Measurements from ENCODE around the gene POLR2L. TPM values are rescaled to one million over a fixed set of nuclear protein-coding genes. Genes with fewer than 3 reads are reported as not detected.

The POLR2L gene
- total RNA-seq, 1 donor from 2014 or later: 106 TPM

DNA sequence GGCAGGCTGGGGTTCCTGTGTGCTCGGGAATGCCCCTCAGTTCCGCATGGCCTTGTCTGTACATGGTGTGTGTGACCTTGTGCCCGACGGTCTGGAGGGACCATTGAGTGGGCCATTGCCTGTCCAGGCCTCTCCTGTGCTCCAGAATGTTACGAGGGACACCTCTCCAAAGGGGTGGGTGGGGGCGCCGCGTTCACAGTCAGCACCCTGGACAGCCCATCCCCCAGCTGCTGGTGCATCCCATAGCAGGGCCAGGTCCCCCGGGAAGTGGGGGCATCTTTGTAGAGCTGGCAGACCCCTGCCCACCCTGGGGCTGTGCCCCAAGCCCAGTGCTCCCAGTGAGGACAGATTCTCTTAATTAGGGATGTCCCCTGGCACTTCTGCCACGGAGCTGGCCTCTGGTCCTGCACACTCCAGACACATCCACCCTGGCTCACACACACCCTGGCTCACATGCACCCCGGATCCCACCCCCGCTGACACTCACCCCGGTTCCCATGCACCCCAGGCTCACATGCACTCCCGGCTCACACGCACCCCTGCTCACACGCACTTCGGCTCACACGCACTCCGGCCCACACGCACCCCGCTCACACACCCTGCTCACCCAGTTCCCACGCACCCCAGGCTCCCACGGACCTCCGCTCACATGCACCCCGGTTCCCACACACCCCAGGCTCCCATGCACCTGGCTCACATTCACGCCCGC lies 15.9 kb upstream of the POLR2L start:
- DNase-seq (ENCODE audit: extremely low spot score, unreplicated experiment): no peak
- TF ChIP-seq, protein P1, sequence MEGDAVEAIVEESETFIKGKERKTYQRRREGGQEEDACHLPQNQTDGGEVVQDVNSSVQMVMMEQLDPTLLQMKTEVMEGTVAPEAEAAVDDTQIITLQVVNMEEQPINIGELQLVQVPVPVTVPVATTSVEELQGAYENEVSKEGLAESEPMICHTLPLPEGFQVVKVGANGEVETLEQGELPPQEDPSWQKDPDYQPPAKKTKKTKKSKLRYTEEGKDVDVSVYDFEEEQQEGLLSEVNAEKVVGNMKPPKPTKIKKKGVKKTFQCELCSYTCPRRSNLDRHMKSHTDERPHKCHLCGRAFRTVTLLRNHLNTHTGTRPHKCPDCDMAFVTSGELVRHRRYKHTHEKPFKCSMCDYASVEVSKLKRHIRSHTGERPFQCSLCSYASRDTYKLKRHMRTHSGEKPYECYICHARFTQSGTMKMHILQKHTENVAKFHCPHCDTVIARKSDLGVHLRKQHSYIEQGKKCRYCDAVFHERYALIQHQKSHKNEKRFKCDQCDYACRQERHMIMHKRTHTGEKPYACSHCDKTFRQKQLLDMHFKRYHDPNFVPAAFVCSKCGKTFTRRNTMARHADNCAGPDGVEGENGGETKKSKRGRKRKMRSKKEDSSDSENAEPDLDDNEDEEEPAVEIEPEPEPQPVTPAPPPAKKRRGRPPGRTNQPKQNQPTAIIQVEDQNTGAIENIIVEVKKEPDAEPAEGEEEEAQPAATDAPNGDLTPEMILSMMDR (conservative IDR thresholded peaks at IDR 0.05): no peak
- H3K4me1 Mint-ChIP-seq (ENCODE audit: unreplicated experiment): peaks cover 9% of the 10 kb centered on the region
- H3K27ac Mint-ChIP-seq: no peak overlapping the region
- H3K27me3 Mint-ChIP-seq: no peaks in the 10 kb centered on the region
- no peak overlapping the region for H3K4me3 Mint-ChIP-seq
- no peaks in the 10 kb centered on the region for H3K36me3 Mint-ChIP-seq
- no peaks in the 10 kb centered on the region for H3K9me3 Mint-ChIP-seq

DNA sequence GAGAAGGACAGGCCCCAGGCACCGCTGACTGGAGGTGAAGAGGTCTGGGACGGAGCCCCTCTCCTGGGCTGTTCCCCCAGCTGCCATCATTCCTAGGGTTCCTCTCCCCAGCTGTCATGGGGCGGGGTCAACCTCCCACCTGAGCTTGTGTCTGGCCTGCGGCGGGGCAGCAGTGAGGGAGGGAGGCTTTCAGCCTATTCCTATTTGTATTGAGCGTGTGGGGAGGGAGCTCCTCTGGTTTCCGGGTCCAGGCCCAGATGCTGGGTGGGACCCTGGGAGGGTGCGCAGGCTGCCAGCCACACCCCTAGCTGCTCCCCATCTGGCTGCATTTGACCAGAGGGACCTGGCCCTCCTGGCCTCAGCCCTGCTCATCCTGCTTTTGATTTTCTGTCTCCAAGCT lies 14.1 kb upstream of the POLR2L start:
- Mint-ChIP-seq H3K27me3 (peaks cover 3% of the 10 kb centered on the region), H3K27ac (no peak overlapping the region), H3K4me3 (no peak overlapping the region), H3K9me3 (no peaks in the 10 kb centered on the region), H3K4me1 (ENCODE audit: unreplicated experiment) (peaks cover 4% of the 10 kb centered on the region), H3K36me3 (no peaks in the 10 kb centered on the region)
- TF ChIP-seq, protein P1 (conservative IDR thresholded peaks at IDR 0.05): no peak
- no peak for DNase-seq (ENCODE audit: extremely low spot score, unreplicated experiment)

DNA sequence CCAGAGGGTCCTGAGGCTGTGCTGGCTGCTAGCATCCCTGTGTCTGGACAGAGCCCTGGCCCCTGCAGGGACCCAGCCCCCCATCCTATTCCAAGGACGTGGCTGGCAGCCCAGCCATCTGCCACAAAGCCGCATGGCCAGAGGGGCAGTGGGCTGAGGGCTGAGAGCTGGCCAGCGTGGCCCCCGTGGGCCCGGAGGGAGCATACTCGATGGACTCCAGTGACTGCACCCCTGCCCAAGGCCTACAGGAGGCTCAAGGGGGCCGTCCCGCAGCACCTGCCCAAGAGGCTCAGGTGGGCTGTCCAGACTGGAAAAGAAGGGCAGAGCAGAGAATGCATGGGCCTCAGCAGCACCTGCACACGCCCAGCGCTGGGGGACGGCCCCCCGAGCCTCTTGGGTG lies 13.5 kb upstream of the POLR2L start:
- peaks cover 4% of the 10 kb centered on the region for H3K4me1 Mint-ChIP-seq (ENCODE audit: unreplicated experiment)
- TF ChIP-seq, protein P1 (conservative IDR thresholded peaks at IDR 0.05): no peak
- no peak for DNase-seq (ENCODE audit: extremely low spot score, unreplicated experiment)
- no peak overlapping the region for H3K27ac Mint-ChIP-seq
- H3K36me3 Mint-ChIP-seq: no peaks in the 10 kb centered on the region
- peaks cover 3% of the 10 kb centered on the region for H3K27me3 Mint-ChIP-seq
- H3K4me3 Mint-ChIP-seq: no peak overlapping the region
- no peaks in the 10 kb centered on the region for H3K9me3 Mint-ChIP-seq

DNA sequence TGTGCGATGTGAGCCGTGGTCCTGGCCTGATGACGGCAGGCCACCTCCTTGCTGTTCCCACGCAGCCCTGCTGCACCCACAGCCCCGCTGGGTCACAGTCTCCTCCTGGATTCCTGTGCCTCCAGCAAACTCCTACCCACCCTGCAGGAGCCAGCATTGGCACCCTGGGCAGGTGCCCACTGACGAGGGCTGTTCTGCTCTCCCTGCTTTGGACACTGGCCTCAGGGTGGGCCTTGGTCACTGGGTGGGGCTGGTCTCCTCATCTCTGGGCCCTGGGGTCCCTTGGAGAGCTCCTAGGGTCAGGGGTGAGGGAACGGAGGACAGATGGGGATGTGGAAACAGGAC lies 13.0 kb upstream of the POLR2L start:
- no peaks in the 10 kb centered on the region for H3K36me3 Mint-ChIP-seq
- peaks cover 3% of the 10 kb centered on the region for H3K27me3 Mint-ChIP-seq
- H3K27ac Mint-ChIP-seq: no peak overlapping the region
- H3K9me3 Mint-ChIP-seq: no peaks in the 10 kb centered on the region
- TF ChIP-seq, protein P1 (conservative IDR thresholded peaks at IDR 0.05): no peak
- H3K4me1 Mint-ChIP-seq (ENCODE audit: unreplicated experiment): peaks cover 4% of the 10 kb centered on the region
- no peak overlapping the region for H3K4me3 Mint-ChIP-seq
- no peak for DNase-seq (ENCODE audit: extremely low spot score, unreplicated experiment)

DNA sequence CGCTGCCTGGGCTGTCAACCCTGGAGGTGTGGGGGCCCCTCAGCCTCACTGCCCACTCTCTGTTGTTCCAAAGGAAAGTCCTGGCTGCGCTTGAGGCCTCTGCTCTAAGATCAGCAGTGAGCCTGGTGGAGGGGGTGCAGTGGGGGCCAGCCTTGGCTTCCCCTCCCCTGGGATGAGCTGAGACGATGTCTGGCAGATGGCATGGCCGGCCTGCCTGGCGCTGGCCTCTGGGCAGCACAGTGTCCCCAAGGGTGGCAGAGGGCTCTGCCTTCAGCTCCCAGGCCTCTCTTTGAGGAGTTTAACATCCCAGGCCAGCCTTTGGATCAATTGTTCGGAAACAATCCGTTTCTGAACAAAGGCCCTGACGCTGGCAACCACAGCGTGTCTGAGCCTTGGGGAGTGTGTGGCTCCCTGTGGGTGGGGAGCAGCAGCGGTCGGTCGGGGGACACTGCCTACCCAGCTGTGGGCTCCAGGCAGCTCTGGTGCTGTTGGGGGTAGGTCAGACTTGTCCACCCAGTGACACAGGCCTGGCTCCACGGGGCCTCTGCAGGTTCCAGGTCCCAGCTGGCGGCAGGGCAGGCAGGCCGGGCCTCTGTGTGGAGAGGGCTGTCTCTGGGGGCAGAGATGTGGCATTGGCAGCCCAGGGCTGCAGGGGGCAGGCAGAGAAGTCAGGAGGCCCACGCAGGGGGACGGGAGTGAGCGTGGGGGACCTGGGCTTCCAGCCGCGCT lies 12.4 kb upstream of the POLR2L start:
- Mint-ChIP-seq H3K27ac (no peak overlapping the region), H3K9me3 (no peaks in the 10 kb centered on the region), H3K4me1 (ENCODE audit: unreplicated experiment) (peaks cover 4% of the 10 kb centered on the region), H3K36me3 (no peaks in the 10 kb centered on the region), H3K4me3 (no peak overlapping the region), H3K27me3 (peaks cover 3% of the 10 kb centered on the region)
- DNase-seq (ENCODE audit: extremely low spot score, unreplicated experiment): no peak
- TF ChIP-seq, protein P1 (conservative IDR thresholded peaks at IDR 0.05): no peak

Measured in type B pancreatic cell (in vitro differentiated cells).